H9 (cell line): ENCODE measurements around the gene HCST. TPM values are rescaled to one million over a fixed set of nuclear protein-coding genes. Genes with fewer than 3 reads are reported as not detected.

ENCODE experiments used
- DNase-seq: peaks from one replicate; pipeline ENCODE4 v3.0.0-alpha.2; 2017
- H2AFZ ChIP-seq: one replicate; pipeline ENCODE4 v1.6.1; 2013; ENCODE audit warnings: mild to moderate bottlenecking, low read length, control low read depth, moderate library complexity
- H2AK5ac ChIP-seq: 2 replicates; pipeline ENCODE4 v1.6.1; 2013; ENCODE audit warnings: low read length, control low read depth, mixed read lengths; ENCODE audit not compliant: insufficient read length
- H2BK120ac ChIP-seq: one replicate; pipeline ENCODE4 v1.6.1; 2013; ENCODE audit warnings: low read depth, mild to moderate bottlenecking, low read length, control low read depth, inconsistent platforms; ENCODE audit not compliant: poor library complexity, severe bottlenecking
- H2BK12ac ChIP-seq: 2 replicates; pipeline ENCODE4 v1.6.1; 2013; ENCODE audit warnings: low read length, control low read depth, mixed read lengths, low read depth; ENCODE audit not compliant: insufficient read length
- H2BK15ac ChIP-seq: 2 replicates; pipeline ENCODE4 v1.6.1; 2013; ENCODE audit warnings: low read depth, low read length, control low read depth
- H2BK20ac ChIP-seq: one replicate; pipeline ENCODE4 v1.6.1; 2013; ENCODE audit warnings: low read depth, mild to moderate bottlenecking, low read length, control low read depth, inconsistent platforms; ENCODE audit not compliant: poor library complexity, severe bottlenecking
- H2BK5ac ChIP-seq: 2 replicates; pipeline ENCODE4 v1.6.1; 2013; ENCODE audit warnings: low read length, control low read depth, mixed read lengths; ENCODE audit not compliant: insufficient read length
- H3K14ac ChIP-seq: 2 replicates; pipeline ENCODE4 v1.6.1; 2013; ENCODE audit warnings: low read length, control low read depth; ENCODE audit not compliant: insufficient read depth
- H3K18ac ChIP-seq: 2 replicates; pipeline ENCODE4 v1.6.1; 2013; ENCODE audit warnings: low read depth, mild to moderate bottlenecking, mixed read lengths, low read length, control low read depth; ENCODE audit not compliant: insufficient read length
- H3K23ac ChIP-seq: 2 replicates; pipeline ENCODE4 v1.6.1; 2013; ENCODE audit warnings: low read length, control low read depth, mixed read lengths, low read depth; ENCODE audit not compliant: insufficient read length
- H3K23me2 ChIP-seq: 2 replicates; pipeline ENCODE4 v1.6.1; 2013; ENCODE audit warnings: low read depth, mild to moderate bottlenecking, mixed read lengths, low read length, control low read depth; ENCODE audit not compliant: insufficient read length, poor library complexity, severe bottlenecking
- H3K27ac ChIP-seq: 2 replicates; pipeline ENCODE4 v1.5.1; 2013; ENCODE audit warnings: low read length, control low read depth, mixed read lengths, low read depth; ENCODE audit not compliant: insufficient read length
- H3K27me3 ChIP-seq: 2 replicates; pipeline ENCODE4 v1.6.1; 2013; ENCODE audit warnings: low read length, control low read depth, inconsistent platforms; ENCODE audit not compliant: insufficient read depth
- H3K4ac ChIP-seq: 2 replicates; pipeline ENCODE4 v1.6.1; 2013; ENCODE audit warnings: low read depth, mild to moderate bottlenecking, control low read depth, inconsistent platforms, low read length, moderate library complexity
- H3K4me1 ChIP-seq: 2 replicates; pipeline ENCODE4 v1.6.1; 2013; ENCODE audit warnings: low read length, control low read depth, inconsistent platforms; ENCODE audit not compliant: insufficient read depth
- H3K4me2 ChIP-seq: 2 replicates; pipeline ENCODE4 v1.6.1; 2013; ENCODE audit warnings: low read length, control low read depth, mixed read lengths; ENCODE audit not compliant: insufficient read length, insufficient read depth
- H3K56ac ChIP-seq: 2 replicates; pipeline ENCODE4 v1.6.1; 2013; ENCODE audit warnings: low read depth, mild to moderate bottlenecking, mixed read lengths, low read length, control low read depth; ENCODE audit not compliant: insufficient read length
- H3K79me1 ChIP-seq: 2 replicates; pipeline ENCODE4 v1.6.1; 2013; ENCODE audit warnings: low read depth, mild to moderate bottlenecking, moderate library complexity, low read length, control low read depth, inconsistent platforms; ENCODE audit not compliant: insufficient read depth, poor library complexity, severe bottlenecking
- H3K79me2 ChIP-seq: 2 replicates; pipeline ENCODE4 v1.6.1; 2013; ENCODE audit warnings: low read length, control low read depth, inconsistent platforms; ENCODE audit not compliant: insufficient read depth
- H3K9ac ChIP-seq: 2 replicates; pipeline ENCODE4 v1.6.1; 2013; ENCODE audit warnings: low read length, control low read depth, mixed read lengths; ENCODE audit not compliant: insufficient read length; ENCODE audit errors: extremely low read depth
- H3K9me3 ChIP-seq: one replicate; pipeline ENCODE4 v1.6.1; 2013; ENCODE audit warnings: low read depth, low read length, inconsistent platforms; ENCODE audit not compliant: control insufficient read depth
- H3T11ph ChIP-seq: one replicate; pipeline ENCODE4 v1.6.1; 2013; ENCODE audit warnings: mild to moderate bottlenecking, low read length, control low read depth, inconsistent platforms
- H4K20me1 ChIP-seq: one replicate; pipeline ENCODE4 v1.6.1; 2013; ENCODE audit not compliant: control insufficient read depth, insufficient read length, insufficient read depth
- H4K5ac ChIP-seq: 2 replicates; pipeline ENCODE4 v1.6.1; 2013; ENCODE audit warnings: low read depth, mild to moderate bottlenecking, mixed read lengths, low read length, control low read depth; ENCODE audit not compliant: insufficient read length
- H4K8ac ChIP-seq: replicated peaks from 2 replicates; pipeline ENCODE4 v1.6.1; 2013; ENCODE audit warnings: low read length, control low read depth, mixed read lengths, low read depth; ENCODE audit not compliant: insufficient read length
- H4K91ac ChIP-seq: 2 replicates; pipeline ENCODE4 v1.6.1; 2013; ENCODE audit warnings: low read depth, mild to moderate bottlenecking, moderate library complexity, mixed read lengths, low read length, control low read depth; ENCODE audit not compliant: insufficient read length
- H3K27ac Mint-ChIP-seq, 3 experiments: 2 replicates in 2 of 3; 3 replicates in 1 of 3; pipeline ENCODE4 v1.8.0; 2020 to 2021; ENCODE audit warnings: mixed read lengths in 3 of 3, mild to moderate bottlenecking in 1 of 3, moderate library complexity in 1 of 3
- H3K27me3 Mint-ChIP-seq: 2 replicates; pipeline ENCODE4 v1.8.0; 2021; ENCODE audit warnings: low read depth, mild to moderate bottlenecking, moderate library complexity, mixed read lengths
- H3K36me3 Mint-ChIP-seq, 3 experiments: 2 replicates in 2 of 3; 3 replicates in 1 of 3; pipeline ENCODE4 v1.8.0; 2020 to 2021; ENCODE audit warnings: low read depth in 3 of 3, mixed read lengths in 3 of 3; ENCODE audit not compliant: insufficient read depth in 1 of 3
- H3K4me1 Mint-ChIP-seq, 2 experiments: 2 replicates each; pipeline ENCODE4 v1.8.0; 2020; ENCODE audit warnings: mixed read lengths in 2 of 2
- H3K4me3 Mint-ChIP-seq, 2 experiments: 2 replicates in 1 of 2; 3 replicates in 1 of 2; pipeline ENCODE4 v1.8.0; 2020 to 2021; ENCODE audit warnings: mild to moderate bottlenecking in 2 of 2, mixed read lengths in 2 of 2, moderate library complexity in 1 of 2
- H3K9me3 Mint-ChIP-seq, 2 experiments: 2 replicates in 1 of 2; 3 replicates in 1 of 2; pipeline ENCODE4 v1.8.0; 2020; ENCODE audit warnings: mild to moderate bottlenecking in 2 of 2, mixed read lengths in 2 of 2, moderate library complexity in 1 of 2
- WGBS: extraction: QIAGEN DNeasy Blood & Tissue Kit; methylation state at CpG from one replicate; pipeline ENCODE4 v1.1.7; 2013; ENCODE audit warnings: missing lambda C conversion rate, low lambda C conversion rate, mixed read lengths; ENCODE audit not compliant: insufficient read length; ENCODE audit errors: extremely low coverage; 5-methylcytosine and 5-hydroxymethylcytosine counted together
- total RNA-seq: library from RNA; stranded (reverse); gene quantifications from 2 replicates; pipeline ENCODE4 v1.2.1, GENCODE V29; 2021
- TF ChIP-seq, protein P1 (sequence below): fragments of 200-600 bp; sonication (generic); conservative IDR thresholded peaks from 3 replicates; pipeline ENCODE4 v1.8.0; 2021; ENCODE audit warnings: antibody characterized with exemption, mild to moderate bottlenecking

HCST gene
- total RNA-seq, 1 experiment from 2014 or later = 0.68 TPM

- no peaks in the 10 kb centered on the region for H3K9me3 ChIP-seq
- no peak overlapping the region for H3K14ac ChIP-seq
- no peak overlapping the region for H2BK15ac ChIP-seq
- H3K4me1 ChIP-seq = no peaks in the 10 kb centered on the region; the same call in 1 of the 2 replicates
- H2BK5ac ChIP-seq = no peak overlapping the region
- H2AK5ac ChIP-seq = no peak overlapping the region
- Mint-ChIP-seq H3K4me3 (peak overlapping the region; percentile 62 to 81), H3K36me3 (peaks cover 0 to 3% (median 0%) of the 10 kb centered on the region in 3 experiments; a peak in 2 of 7 replicates), H3K9me3 (no peaks in the 10 kb centered on the region; a peak in 1 of 5 replicates), H3K27me3 (peaks cover 86% of the 10 kb centered on the region), H3K4me1 (peaks cover 13 to 17% of the 10 kb centered on the region in 2 experiments), H3K27ac (no peak overlapping the region)
- no CpG with 5 or more reads among the region's 24 CpGs for WGBS
- peak; percentile 56 for DNase-seq
- no peak overlapping the region for H3K27ac ChIP-seq
- no peak overlapping the region for H3K18ac ChIP-seq
- H3K23me2 ChIP-seq = peaks cover 22% of the 10 kb centered on the region
- H4K91ac ChIP-seq = no peak overlapping the region
- no peak overlapping the region for H3K23ac ChIP-seq
- H4K20me1 ChIP-seq = peaks cover 3% of the 10 kb centered on the region
- H2BK20ac ChIP-seq = no peak overlapping the region
- H2AFZ ChIP-seq = no peak overlapping the region
- H4K8ac ChIP-seq = no peak overlapping the region
- no peak overlapping the region for H3K9ac ChIP-seq
- H3K79me1 ChIP-seq = no peaks in the 10 kb centered on the region
- no peaks in the 10 kb centered on the region for H3K79me2 ChIP-seq
- TF ChIP-seq, protein P1, sequence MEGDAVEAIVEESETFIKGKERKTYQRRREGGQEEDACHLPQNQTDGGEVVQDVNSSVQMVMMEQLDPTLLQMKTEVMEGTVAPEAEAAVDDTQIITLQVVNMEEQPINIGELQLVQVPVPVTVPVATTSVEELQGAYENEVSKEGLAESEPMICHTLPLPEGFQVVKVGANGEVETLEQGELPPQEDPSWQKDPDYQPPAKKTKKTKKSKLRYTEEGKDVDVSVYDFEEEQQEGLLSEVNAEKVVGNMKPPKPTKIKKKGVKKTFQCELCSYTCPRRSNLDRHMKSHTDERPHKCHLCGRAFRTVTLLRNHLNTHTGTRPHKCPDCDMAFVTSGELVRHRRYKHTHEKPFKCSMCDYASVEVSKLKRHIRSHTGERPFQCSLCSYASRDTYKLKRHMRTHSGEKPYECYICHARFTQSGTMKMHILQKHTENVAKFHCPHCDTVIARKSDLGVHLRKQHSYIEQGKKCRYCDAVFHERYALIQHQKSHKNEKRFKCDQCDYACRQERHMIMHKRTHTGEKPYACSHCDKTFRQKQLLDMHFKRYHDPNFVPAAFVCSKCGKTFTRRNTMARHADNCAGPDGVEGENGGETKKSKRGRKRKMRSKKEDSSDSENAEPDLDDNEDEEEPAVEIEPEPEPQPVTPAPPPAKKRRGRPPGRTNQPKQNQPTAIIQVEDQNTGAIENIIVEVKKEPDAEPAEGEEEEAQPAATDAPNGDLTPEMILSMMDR = peak; percentile 26; the same call in 2 of the 3 replicates
- H2BK12ac ChIP-seq = no peak overlapping the region
- no peak overlapping the region for H4K5ac ChIP-seq
- H2BK120ac ChIP-seq = no peak overlapping the region
- no peak overlapping the region for H3K4ac ChIP-seq
- peaks cover 4% of the 10 kb centered on the region; the same call in 1 of the 2 replicates for H3K27me3 ChIP-seq
- H3K4me2 ChIP-seq = peak overlapping the region; percentile 71
- H3T11ph ChIP-seq = no peak overlapping the region
- H3K56ac ChIP-seq = no peak overlapping the region
These were observed 41.9 kb upstream of the HCST start for GRCh38 chr19:35860436-35860817.
